Uterus (tissue), 4 donors: ENCODE data around the gene MEF2B. TPM values are rescaled to one million over a fixed set of nuclear protein-coding genes. Genes with fewer than 3 reads are reported as not detected.
"Not testable (repeated sequence)": the region's sequence is repeated elsewhere in the genome, so short reads cannot be mapped to it uniquely, and the experiment has no call there.

Experiments used
- DNase-seq, 2 donors: peaks; one replicate each; pipeline ENCODE4 v3.0.0-alpha.2; 2019 to 2020
- H3K27ac ChIP-seq, 2 donors: fragments of 200-600 bp; sonication (generic); 1 replicate in 1 of 2; 2 replicates in 1 of 2; pipeline ENCODE4 v1.5.1; 2016 to 2018
- H3K27me3 ChIP-seq, 2 donors: fragments of 200-600 bp; sonication (generic); one replicate each; pipeline ENCODE4 v1.5.1; 2018 to 2019; ENCODE audit warnings: control low read depth in 1 of 2
- H3K36me3 ChIP-seq, 2 donors: fragments of 200-600 bp; sonication (generic); one replicate each; pipeline ENCODE4 v1.5.1; 2019; ENCODE audit warnings: control low read depth in 1 of 2
- H3K4me1 ChIP-seq, 2 donors: fragments of 200-600 bp; sonication (generic); one replicate each; pipeline ENCODE4 v1.5.1; 2018 to 2019; ENCODE audit warnings: control low read depth in 1 of 2
- H3K4me3 ChIP-seq, 2 donors: fragments of 200-600 bp; sonication (generic); 1 replicate in 1 of 2; 2 replicates in 1 of 2; pipeline ENCODE4 v1.5.1; 2018 to 2019; ENCODE audit warnings: mild to moderate bottlenecking in 1 of 2
- H3K9me3 ChIP-seq, 2 donors: fragments of 200-600 bp; sonication (generic); one replicate each; pipeline ENCODE4 v1.5.1; 2019; ENCODE audit warnings: control low read depth in 1 of 2
- POLR2A ChIP-seq, 2 donors: fragments of 450-650 bp; IDR thresholded peaks; one replicate each; pipeline ENCODE4 v1.6.1; 2016; ENCODE audit warnings: antibody characterized with exemption in 2 of 2, mild to moderate bottlenecking in 1 of 2, moderate library complexity in 1 of 2
- intact Hi-C: fragments of 100-400 bp; cut with DNase I; formaldehyde crosslinking; loops from one replicate; pipeline ENCODE4 v1.15.1; 2023; ENCODE audit warnings: low total_unique reads
- total RNA-seq, 4 donors: library from RNA; depleted of rRNA in 3 of 4; stranded (reverse); fragments of >200 nt in 3 of 4; gene quantifications; one replicate each; pipeline versions ENCODE4 v1.1.0 to v1.2.4, GENCODE V29; 2014 to 2023
- TF ChIP-seq, protein P1 (sequence below), 4 experiments: fragments of 200-600 bp in 2 of 4; fragments of 450-650 bp in 2 of 4; sonication (generic) in 2 of 4; IDR thresholded peaks; one replicate each; pipeline ENCODE4 v1.5.1; 2016 to 2019; ENCODE audit warnings: antibody characterized with exemption in 4 of 4, mild to moderate bottlenecking in 2 of 4, moderate library complexity in 1 of 4
- donor health status: DM: yes; HTN: yes; CAD: no.

MEF2B gene
- total RNA-seq, 4 donors from 2014 or later: 0.55 to 2.0 TPM; not detected in 2

DNA sequence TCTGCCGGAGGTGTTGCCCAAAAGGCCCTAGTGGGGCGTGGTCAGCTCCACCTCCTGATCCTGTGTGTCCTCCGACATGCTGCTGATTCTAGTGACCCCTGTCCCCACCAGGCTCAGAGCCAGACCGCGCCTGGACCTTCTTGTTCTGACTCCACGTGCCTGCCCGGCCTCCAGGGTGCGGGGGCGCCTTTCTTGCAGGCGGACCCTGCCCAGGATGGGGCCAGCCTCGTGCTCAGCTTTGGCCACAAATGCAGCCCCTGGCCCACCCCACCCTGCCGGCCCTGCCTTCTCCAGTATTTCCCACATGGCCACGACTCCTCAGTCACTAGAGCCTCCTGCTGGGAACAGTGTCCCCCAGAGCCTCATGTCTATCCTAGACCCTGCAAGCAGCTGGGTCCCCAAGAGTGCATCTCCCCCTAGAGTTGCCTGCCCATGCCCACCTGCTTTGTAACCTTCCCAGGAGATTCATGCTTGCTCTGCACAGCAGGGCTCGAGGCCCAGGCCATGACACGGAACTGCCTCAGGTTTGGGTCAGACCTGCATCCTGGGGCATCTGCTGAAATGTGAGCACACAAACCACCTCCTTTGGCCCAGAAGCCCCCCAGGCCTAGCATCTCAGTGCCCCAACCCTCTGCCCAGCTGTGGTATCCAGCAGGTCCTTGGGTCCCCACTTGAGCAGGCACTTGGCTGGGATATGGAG lies 58.8 kb downstream of the MEF2B start:
- no peaks in the 10 kb centered on the region for H3K4me1 ChIP-seq
- no peaks in the 10 kb centered on the region for H3K9me3 ChIP-seq
- H3K27ac ChIP-seq: no peak overlapping the region
- no peaks in the 10 kb centered on the region for H3K36me3 ChIP-seq
- intact Hi-C loops: no loop called here
- TF ChIP-seq, protein P1, sequence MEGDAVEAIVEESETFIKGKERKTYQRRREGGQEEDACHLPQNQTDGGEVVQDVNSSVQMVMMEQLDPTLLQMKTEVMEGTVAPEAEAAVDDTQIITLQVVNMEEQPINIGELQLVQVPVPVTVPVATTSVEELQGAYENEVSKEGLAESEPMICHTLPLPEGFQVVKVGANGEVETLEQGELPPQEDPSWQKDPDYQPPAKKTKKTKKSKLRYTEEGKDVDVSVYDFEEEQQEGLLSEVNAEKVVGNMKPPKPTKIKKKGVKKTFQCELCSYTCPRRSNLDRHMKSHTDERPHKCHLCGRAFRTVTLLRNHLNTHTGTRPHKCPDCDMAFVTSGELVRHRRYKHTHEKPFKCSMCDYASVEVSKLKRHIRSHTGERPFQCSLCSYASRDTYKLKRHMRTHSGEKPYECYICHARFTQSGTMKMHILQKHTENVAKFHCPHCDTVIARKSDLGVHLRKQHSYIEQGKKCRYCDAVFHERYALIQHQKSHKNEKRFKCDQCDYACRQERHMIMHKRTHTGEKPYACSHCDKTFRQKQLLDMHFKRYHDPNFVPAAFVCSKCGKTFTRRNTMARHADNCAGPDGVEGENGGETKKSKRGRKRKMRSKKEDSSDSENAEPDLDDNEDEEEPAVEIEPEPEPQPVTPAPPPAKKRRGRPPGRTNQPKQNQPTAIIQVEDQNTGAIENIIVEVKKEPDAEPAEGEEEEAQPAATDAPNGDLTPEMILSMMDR (IDR thresholded peaks at IDR 0.05): no peak
- TF ChIP-seq POLR2A (IDR thresholded peaks at IDR 0.05): no peak
- no peak for DNase-seq
- no peak overlapping the region for H3K4me3 ChIP-seq
- H3K27me3 ChIP-seq: no peaks in the 10 kb centered on the region

DNA sequence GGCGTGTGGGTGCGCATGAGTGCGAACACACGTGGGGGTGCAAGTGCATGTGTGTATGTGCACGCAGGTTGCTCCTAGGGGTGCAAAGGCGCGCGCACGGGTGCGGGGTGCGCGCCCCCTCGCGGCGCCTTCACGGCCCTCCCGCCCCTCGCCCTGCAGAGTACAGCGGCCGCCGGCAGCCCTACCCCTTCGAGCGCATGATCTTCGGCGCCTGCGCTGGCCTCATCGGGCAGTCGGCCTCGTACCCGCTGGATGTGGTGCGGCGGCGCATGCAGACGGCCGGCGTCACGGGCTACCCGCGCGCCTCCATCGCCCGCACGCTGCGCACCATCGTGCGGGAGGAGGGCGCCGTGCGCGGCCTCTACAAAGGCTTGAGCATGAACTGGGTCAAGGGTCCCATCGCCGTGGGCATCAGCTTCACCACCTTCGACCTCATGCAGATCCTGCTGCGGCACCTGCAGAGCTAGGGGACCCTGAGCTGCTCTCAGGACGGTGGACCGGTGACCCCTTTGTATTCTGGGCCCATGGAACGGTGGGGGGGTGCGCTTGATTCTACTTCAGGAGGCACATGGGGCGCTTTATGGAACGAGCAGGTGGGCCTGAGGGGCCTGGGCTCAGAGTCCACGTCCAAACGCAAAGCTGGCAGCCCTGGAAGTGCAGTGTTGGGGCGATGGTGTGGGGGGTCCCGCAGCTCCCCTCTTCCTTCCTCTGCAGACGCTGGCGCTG lies 59.5 kb downstream of the MEF2B start:
- DNase-seq: no peak
- no peaks in the 10 kb centered on the region for H3K4me1 ChIP-seq
- H3K27me3 ChIP-seq: no peaks in the 10 kb centered on the region
- H3K9me3 ChIP-seq: no peaks in the 10 kb centered on the region
- H3K36me3 ChIP-seq: no peaks in the 10 kb centered on the region
- no peak overlapping the region for H3K4me3 ChIP-seq
- no peak for TF ChIP-seq POLR2A (IDR thresholded peaks at IDR 0.05)
- TF ChIP-seq, protein P1 (IDR thresholded peaks at IDR 0.05): peak in 2 of 4 experiments; percentile 16 to 31
- no peak overlapping the region for H3K27ac ChIP-seq
- intact Hi-C loops: no loop called here

DNA sequence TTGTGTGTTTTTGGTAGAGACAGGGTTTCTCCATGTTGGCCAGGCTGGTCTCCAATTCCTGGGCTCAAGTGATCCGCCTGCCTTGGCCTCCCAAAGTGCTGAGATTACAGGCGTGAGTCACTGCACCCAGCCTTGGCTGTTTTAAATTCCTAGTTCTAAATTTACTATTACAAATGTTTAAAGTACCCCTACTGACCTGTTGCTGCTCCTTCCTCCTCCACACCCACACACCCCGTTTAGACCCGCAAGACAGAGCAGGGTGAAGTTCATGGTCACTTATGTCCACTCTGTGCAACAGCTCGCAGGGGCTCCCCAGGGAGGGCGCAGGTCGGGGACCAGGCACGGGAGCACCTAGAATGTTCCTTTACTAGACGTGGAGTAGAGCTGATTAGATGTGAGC lies 60.5 kb downstream of the MEF2B start:
- Histone ChIP-seq H3K36me3 (no peaks in the 10 kb centered on the region), H3K4me1 (no peaks in the 10 kb centered on the region), H3K27me3 (no peaks in the 10 kb centered on the region), H3K4me3 (no peak overlapping the region), H3K9me3 (no peaks in the 10 kb centered on the region), H3K27ac (no peak overlapping the region)
- no peak for DNase-seq
- TF ChIP-seq POLR2A (IDR thresholded peaks at IDR 0.05): no peak
- TF ChIP-seq, protein P1 (IDR thresholded peaks at IDR 0.05): no peak
- intact Hi-C loops: no loop called here

DNA sequence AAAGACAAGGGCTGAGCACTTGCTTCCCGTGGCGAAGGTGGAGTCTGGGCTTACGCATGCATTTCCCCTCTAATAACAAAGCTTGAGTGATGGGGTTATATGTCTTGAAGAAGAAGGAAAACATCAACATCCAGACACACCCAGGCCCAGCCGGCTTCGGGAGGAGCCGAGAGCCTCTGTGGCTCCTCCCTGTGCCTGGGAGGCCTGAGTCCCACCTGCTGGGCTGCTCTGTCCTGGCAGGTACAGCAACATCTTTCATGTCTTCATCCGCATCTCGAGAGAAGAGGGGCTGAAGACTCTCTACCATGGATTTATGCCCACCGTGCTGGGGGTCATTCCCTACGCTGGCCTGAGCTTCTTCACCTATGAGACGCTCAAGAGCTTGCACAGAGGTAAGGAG lies 62.4 kb downstream of the MEF2B start:
- H3K36me3 ChIP-seq: no peaks in the 10 kb centered on the region
- H3K27me3 ChIP-seq: no peaks in the 10 kb centered on the region
- no peak for DNase-seq
- no peak overlapping the region for H3K4me3 ChIP-seq
- no peaks in the 10 kb centered on the region for H3K9me3 ChIP-seq
- no peaks in the 10 kb centered on the region for H3K4me1 ChIP-seq
- H3K27ac ChIP-seq: no peak overlapping the region
- intact Hi-C loops: no loop called here
- TF ChIP-seq POLR2A (IDR thresholded peaks at IDR 0.05): no peak
- TF ChIP-seq, protein P1 (IDR thresholded peaks at IDR 0.05): no peak

DNA sequence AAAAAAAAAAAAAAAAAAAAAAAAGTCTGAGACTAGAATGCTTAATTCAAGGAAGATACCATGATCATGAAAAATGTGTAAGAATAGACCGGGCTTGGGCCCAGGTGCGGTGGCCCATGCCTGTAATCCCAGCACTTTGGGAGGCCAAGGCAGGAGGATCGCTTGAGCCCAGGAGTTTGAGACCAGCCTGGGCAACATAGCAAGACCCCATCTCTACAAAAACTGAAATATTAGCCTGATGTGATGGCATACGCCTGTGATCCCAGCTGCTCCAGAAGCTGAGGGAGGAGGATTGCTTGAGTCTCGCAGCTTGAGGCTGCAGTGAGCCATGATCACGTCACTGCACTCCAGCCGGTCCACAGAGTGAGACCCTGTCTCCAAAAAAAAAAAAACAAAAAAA lies 63.1 kb downstream of the MEF2B start:
- H3K4me1 ChIP-seq, intact Hi-C loops, H3K9me3 ChIP-seq: not testable (repeated sequence)

More for the DNA sequence above, 63.1 kb downstream of the MEF2B start:
- DNase-seq, H3K36me3 ChIP-seq, H3K27me3 ChIP-seq, H3K4me3 ChIP-seq, H3K27ac ChIP-seq: not testable (repeated sequence)
